Subcutaneous abdominal adipose tissue (tissue), 5 donors: ENCODE measurements around the gene TMEM94.
"Not testable (repeated sequence)": the region's sequence is repeated elsewhere in the genome, so short reads cannot be mapped to it uniquely, and the experiment has no call there.

Source experiments
- H3K27ac ChIP-seq: one replicate; pipeline ENCODE4 v1.7.0; 2013; ENCODE audit warnings: low read depth, mild to moderate bottlenecking, inconsistent platforms, low read length, moderate library complexity
- H3K27me3 ChIP-seq, 5 donors: one replicate each; pipeline ENCODE4 v1.7.0; 2013; ENCODE audit warnings: low read length in 5 of 5, inconsistent platforms in 1 of 5; ENCODE audit not compliant: control insufficient read depth in 5 of 5, insufficient read depth in 4 of 5
- H3K36me3 ChIP-seq, 5 donors: one replicate each; pipeline ENCODE4 v1.7.0; 2013; ENCODE audit warnings: low read length in 5 of 5; ENCODE audit not compliant: control insufficient read depth in 5 of 5, insufficient read depth in 5 of 5
- H3K4me1 ChIP-seq, 5 donors: one replicate each; pipeline ENCODE4 v1.7.0; 2013; ENCODE audit warnings: low read length in 5 of 5, mild to moderate bottlenecking in 3 of 5, moderate library complexity in 1 of 5; ENCODE audit not compliant: control insufficient read depth in 5 of 5, insufficient read depth in 5 of 5
- H3K4me3 ChIP-seq, 5 donors: one replicate each; pipeline ENCODE4 v1.7.0; 2013; ENCODE audit warnings: low read length in 5 of 5, low read depth in 1 of 5
- H3K9ac ChIP-seq, 5 donors: one replicate each; pipeline ENCODE4 v1.7.0; 2013; ENCODE audit warnings: low read length in 5 of 5, mild to moderate bottlenecking in 4 of 5, moderate library complexity in 3 of 5
- H3K9me3 ChIP-seq, 5 donors: one replicate each; pipeline ENCODE4 v1.7.0; 2013; ENCODE audit warnings: low read length in 5 of 5; ENCODE audit not compliant: control insufficient read depth in 5 of 5
- donor health status: healthy.
- donor health status: healthy.
- donor health status: healthy.
- donor health status: healthy.
- donor health status: healthy.

Gene TMEM94

DNA sequence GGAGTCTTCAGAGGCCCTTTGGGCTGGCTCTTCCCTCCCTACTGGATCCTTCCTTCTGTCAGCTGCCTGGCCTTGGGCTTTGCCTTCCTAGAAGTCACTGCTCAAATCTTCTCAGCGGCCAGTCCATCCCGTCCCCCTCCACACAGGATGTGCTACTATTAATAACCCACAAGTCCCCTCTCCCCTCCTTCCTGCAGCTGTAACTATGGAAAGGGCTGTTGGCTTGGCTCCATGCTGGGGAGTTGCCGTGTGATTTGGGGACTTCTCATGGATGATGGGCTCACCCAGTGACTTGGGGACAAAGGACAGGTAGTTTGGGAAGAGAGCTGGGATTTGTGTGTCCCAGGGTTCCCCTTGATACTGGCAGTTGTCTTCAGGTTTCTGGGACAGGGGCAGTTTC, 19.4 kb downstream of the TMEM94 start:
- Histone ChIP-seq H3K9me3 (no peaks in the 10 kb centered on the region), H3K36me3 (peaks cover 0 to 41% (median 20%) of the 10 kb centered on the region in 5 donors), H3K27ac (peak overlapping the region; percentile 46), H3K4me1 (peaks cover 16 to 56% (median 47%) of the 10 kb centered on the region in 5 donors), H3K4me3 (peak overlapping the region in 4 of 5 donors; percentile 27 to 51 (median 34)), H3K9ac (peak overlapping the region in 3 of 5 donors; percentile 2 to 53 (median 12)), H3K27me3 (no peaks in the 10 kb centered on the region)

DNA sequence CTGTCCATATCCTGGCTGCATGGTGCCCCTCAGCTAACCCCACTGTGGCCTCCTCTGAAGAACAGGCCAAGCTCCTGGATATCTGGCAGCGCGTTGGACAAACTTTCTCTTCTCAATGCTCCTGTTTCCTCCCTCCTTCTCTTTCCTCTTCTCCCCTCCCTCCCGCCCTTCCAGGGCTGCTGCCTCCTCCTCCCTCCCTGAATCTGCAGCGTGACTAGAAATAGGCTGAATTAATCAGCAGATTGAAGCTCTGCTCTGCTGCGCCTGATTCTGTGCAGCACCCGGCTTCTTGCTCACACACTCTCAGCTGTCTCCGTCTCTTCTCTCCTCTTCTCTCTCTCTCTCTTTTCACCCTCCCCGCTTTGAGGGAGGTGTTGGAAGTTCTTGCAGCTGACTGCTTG, 19.8 kb downstream of the TMEM94 start:
- peak overlapping the region; percentile 46 for H3K27ac ChIP-seq
- H3K4me3 ChIP-seq: peak overlapping the region in 4 of 5 donors; percentile 27 to 59 (median 54)
- H3K36me3 ChIP-seq: peaks cover 0 to 41% (median 20%) of the 10 kb centered on the region in 5 donors
- peak overlapping the region in 1 of 5 donors; percentile 53 for H3K9ac ChIP-seq
- no peaks in the 10 kb centered on the region for H3K27me3 ChIP-seq
- H3K9me3 ChIP-seq: no peaks in the 10 kb centered on the region
- peaks cover 18 to 60% (median 51%) of the 10 kb centered on the region in 5 donors for H3K4me1 ChIP-seq

DNA sequence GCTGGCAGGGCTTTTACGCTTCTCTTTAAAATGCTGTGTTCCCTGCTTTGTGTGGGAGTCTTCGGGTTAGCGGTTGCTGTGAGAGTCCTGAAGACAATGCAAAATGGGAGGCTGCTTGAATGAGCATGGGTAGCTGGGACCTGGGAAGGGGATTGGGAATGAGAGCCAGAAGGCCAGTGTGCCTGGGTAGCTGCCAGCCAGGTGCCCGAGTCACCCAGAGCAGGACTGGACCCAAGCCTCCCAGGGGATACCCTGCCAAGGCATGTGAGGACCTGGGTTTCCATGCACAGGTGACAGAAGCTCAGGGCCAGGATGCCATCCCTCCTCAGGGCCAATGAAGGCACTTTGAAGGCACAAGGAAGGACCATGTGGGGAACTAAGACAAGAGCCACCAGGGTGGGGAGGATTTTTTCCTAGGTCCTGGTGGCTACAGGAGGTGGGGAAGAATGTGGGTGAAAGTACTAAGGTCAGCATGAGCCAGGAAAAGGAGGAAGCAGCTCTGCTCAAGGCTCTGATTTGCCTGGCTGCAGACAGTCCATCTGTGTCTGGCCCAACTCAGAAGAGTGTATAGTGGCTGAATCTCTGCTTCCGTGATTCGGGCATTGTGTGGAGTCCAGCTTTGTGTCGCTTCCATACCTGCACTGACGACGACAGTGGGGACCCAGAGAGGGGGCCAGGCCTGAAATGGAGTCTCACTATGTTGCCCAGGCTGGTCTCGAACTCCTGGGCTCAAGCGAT, 20.5 kb downstream of the TMEM94 start:
- Histone ChIP-seq H3K27ac (peak overlapping the region; percentile 46), H3K27me3 (no peaks in the 10 kb centered on the region), H3K9me3 (no peaks in the 10 kb centered on the region), H3K4me1 (peaks cover 18 to 66% (median 57%) of the 10 kb centered on the region in 5 donors), H3K4me3 (peak overlapping the region; percentile 0 to 59 (median 51)), H3K9ac (peak overlapping the region in 1 of 5 donors; percentile 2), H3K36me3 (peaks cover 0 to 37% (median 17%) of the 10 kb centered on the region in 5 donors)

DNA sequence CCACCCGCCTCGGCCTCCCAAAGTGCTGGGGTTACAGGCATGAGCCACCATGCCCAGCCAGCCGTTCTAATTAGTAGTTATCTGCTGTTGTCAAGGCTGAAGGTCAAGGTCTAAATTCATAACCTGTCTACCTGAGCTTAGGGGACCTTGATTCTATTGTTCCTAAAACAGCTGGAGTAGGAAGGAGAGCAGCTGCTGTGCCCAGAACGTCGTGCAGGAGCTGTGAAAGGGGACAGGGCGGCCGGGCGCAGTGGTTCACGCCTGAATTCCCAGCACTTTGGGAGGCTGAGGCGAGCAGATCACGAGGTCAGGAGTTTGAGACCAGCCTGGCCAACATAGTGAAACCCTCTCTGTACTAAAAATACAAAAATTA, 21.0 kb downstream of the TMEM94 start:
- peak overlapping the region in 1 of 5 donors; percentile 2 for H3K9ac ChIP-seq

DNA sequence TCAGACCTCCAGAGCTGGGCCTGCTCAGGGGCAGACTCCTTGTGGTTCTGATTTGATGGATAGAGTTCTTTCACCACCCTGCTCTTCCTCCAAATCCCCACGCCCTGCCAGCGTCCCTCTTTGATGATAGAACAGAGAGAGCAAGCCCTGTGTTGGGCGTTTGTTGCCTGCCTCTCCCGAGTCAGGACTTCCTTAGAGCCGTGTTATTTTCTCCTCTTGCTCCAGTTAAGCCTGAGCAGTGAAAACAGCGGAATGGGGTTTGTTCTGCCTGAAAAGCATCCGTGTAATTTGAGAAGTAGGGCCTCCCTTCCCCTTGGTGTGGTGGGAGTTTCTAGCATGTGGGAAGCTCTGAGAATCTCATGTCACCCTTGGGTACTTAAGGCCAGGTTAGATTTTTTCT, 22.1 kb downstream of the TMEM94 start:
- Histone ChIP-seq H3K9me3 (no peaks in the 10 kb centered on the region), H3K27me3 (no peaks in the 10 kb centered on the region), H3K27ac (no peak overlapping the region), H3K36me3 (peaks cover 0 to 21% (median 2%) of the 10 kb centered on the region in 5 donors), H3K9ac (no peak overlapping the region), H3K4me3 (no peak overlapping the region), H3K4me1 (peaks cover 16 to 67% (median 57%) of the 10 kb centered on the region in 5 donors)

More for the DNA sequence above, 21.0 kb downstream of the TMEM94 start:
- H3K27me3 ChIP-seq, H3K27ac ChIP-seq, H3K9me3 ChIP-seq: not testable (repeated sequence)
- peak overlapping the region in 1 of 5 donors; percentile 59 for H3K4me3 ChIP-seq
- H3K36me3 ChIP-seq: peaks cover 0 to 32% (median 12%) of the 10 kb centered on the region in 5 donors
- peaks cover 18 to 69% (median 57%) of the 10 kb centered on the region in 5 donors for H3K4me1 ChIP-seq

DNA sequence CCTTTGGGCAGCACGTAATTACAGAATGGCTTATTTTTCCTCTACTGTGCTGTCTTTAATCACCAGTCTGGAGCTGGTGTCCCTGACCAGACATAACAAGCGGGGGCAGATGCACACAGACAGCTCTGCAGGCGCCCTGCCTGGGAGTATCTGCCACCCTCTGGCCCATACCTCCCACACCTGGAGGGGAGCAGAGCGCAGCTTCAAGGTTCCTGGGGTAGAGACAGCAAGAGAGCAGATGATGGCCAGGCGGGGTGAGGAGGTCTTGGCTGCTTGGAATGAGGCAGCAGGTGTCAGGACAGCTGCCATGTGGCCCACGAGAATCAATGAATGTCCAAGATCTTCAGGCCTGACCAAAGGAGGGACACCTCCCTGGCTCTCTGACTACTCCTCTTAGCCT, 23.8 kb downstream of the TMEM94 start:
- no peaks in the 10 kb centered on the region for H3K9me3 ChIP-seq
- H3K27me3 ChIP-seq: no peaks in the 10 kb centered on the region
- peaks cover 11 to 64% (median 51%) of the 10 kb centered on the region in 5 donors for H3K4me1 ChIP-seq
- peak overlapping the region in 1 of 5 donors; percentile 0 for H3K9ac ChIP-seq
- no peak overlapping the region for H3K27ac ChIP-seq
- H3K36me3 ChIP-seq: peaks cover 0 to 12% (median 0%) of the 10 kb centered on the region in 5 donors
- no peak overlapping the region for H3K4me3 ChIP-seq

DNA sequence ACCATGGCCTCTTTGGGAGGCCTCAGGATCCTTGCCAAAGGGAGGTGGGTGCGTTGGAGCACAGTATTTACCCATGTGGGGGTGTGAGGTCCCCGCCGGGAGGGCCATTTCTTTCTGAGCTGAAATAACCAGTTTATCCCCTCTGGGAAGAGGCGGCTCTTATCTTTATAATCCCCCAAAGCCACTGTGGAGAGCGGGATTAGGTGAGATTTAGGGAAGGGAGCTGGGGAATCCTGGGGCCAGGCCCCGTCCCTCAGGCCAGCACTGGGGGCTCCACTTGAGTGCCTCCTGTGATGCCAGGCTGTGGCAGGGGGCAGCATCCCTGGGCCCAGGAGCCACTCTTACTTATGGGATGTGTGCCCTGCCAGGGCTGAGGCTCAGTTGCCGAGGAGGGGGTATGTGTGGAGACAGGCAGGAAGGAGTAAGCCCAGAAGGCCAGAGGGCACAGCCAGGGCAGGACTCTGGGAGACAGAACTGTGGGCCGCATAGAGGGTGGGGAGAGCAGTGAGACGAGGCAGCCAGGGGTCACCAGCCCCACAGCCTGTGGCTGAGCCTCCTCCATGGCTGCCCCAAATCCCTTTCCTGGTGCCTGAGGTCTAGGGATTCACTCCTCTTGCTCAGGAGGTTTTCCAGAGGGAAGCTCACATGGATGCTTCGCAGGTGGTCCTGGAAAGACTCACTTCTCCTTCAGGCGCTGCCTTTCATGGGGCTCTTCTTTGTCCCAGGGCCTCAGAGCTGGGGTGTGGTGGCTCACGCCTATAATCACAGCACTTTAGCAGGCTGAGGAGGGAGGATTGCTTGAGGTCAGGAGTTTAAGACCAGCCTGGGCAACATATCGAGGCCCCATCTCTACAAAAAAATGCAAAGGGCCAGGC, 25.0 kb downstream of the TMEM94 start:
- Histone ChIP-seq H3K27me3 (no peaks in the 10 kb centered on the region), H3K4me3 (no peak overlapping the region), H3K36me3 (peaks cover 0 to 16% (median 4%) of the 10 kb centered on the region in 5 donors), H3K9me3 (no peaks in the 10 kb centered on the region), H3K27ac (no peak overlapping the region), H3K9ac (peak overlapping the region in 3 of 5 donors; percentile 11 to 41 (median 31)), H3K4me1 (peaks cover 9 to 65% (median 51%) of the 10 kb centered on the region in 5 donors)

DNA sequence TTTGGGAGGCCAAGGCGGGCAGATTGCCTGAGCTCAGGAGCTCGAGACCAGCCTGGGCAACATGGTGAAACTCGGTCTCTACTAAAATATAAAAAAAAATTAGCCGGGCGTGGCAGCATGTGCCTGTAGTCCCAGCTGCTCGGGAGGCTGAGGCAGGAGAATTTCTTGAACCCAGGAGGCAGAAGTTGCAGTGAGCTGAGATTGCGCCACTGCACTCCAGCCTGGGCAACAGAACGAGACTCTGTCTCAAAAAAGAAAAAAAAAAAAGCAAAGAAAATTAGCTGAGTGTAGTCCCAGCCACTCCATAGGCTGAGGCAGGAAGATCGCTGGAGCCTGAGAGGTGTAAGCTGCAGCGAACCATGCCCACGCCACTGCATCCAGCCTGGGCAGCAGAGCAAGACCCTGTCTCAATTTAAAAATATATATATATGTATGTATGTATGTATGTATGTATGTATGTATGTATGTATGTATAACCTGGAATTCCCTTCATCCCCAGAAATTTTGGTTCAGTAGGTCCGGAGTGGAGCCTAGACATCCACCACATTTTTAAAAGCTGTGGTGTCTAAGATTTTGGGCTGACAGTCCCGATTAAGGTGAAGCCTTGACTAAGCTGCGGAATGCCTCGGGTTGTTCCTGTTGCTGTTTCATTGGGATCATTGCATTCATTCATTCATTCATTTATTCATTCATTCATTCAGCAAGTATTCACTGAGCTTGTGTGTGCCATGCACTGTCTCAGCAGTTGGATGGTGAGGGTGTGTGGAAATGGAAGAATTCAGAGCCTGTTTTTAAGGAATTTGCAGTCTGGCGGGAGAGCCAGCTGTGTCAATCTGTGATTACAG, 25.9 kb downstream of the TMEM94 start:
- H3K4me1 ChIP-seq: peaks cover 2 to 65% (median 51%) of the 10 kb centered on the region in 5 donors
- H3K4me3 ChIP-seq: no peak overlapping the region
- H3K9ac ChIP-seq: no peak overlapping the region
- H3K27me3 ChIP-seq: no peaks in the 10 kb centered on the region
- no peak overlapping the region for H3K27ac ChIP-seq
- peaks cover 0 to 17% (median 10%) of the 10 kb centered on the region in 5 donors for H3K36me3 ChIP-seq
- no peaks in the 10 kb centered on the region for H3K9me3 ChIP-seq

DNA sequence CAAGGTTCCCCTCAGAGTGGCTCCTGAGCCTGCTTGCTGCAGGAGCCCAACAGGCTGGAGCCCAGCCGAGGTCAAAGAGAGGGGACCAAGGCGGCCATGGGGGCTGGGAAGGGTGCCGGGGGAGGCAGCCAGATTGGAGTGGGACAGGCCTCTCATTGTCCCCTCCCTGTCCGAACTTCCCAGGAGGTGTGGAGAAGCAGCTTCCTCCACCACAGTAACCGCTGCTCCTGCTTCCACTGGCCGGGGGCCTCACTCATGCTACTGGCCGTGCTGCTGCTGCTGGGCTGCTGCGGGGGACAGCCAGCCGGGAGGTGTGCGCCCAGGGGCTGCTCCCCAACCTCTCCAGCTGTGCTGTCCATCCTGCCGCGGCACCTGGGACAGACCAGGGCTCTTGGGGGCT, 29.3 kb downstream of the TMEM94 start:
- Histone ChIP-seq H3K4me1 (peaks cover 8 to 80% (median 60%) of the 10 kb centered on the region in 5 donors), H3K9ac (peak overlapping the region in 1 of 5 donors; percentile 19), H3K36me3 (peaks cover 0 to 27% (median 15%) of the 10 kb centered on the region in 5 donors), H3K27me3 (no peaks in the 10 kb centered on the region), H3K9me3 (no peaks in the 10 kb centered on the region), H3K27ac (no peak overlapping the region), H3K4me3 (no peak overlapping the region)
